ENCODE data around the gene TLR1. TPM values are rescaled to one million over a fixed set of nuclear protein-coding genes. Genes with fewer than 3 reads are reported as not detected.
A peak's percentile ranks its signal among the peaks of the same experiment; 100 is the strongest.

Gene TLR1
- total RNA-seq, 1 donor from 2014 or later = 0.36 TPM

DNA sequence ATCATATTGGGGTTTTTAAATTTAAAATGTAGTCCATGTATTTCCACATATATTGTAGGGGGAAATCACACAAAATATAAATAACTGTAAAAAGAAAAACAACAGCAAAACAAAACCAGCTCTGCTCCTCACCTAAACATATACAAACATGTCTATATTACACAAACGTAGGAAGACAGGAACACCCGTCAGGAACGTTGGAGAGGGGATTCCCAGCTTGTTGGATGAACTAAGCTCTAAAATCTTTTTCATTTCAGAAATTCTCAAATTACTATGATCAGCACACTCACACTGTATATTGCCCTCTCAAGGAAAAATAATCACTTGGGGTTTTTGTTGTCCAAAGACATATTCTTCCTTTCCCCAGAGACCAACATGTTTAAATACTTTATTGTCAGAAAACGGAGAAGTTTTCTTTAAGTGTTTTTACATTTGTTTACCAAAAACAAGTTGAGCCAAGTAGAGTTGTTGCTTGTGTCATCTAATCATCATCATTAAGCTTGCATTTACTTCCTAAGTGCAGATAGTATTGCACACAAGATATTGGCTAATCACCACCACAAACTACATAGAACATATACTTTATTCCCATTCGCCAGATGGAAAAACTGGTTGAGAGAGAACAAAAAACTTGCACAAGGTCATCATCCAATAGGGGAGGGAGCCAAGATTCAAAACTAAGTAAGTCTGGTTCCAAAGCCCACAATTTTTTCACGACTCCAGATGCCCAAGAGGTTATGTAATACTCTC, 19.4 kb downstream of the TLR1 start:
- peaks cover 2% of the 10 kb centered on the region for H3K27me3 Mint-ChIP-seq
- no peak for DNase-seq (ENCODE audit: extremely low spot score, unreplicated experiment)
- no peak overlapping the region for H3K4me3 Mint-ChIP-seq
- H3K27ac Mint-ChIP-seq = no peak overlapping the region
- H3K36me3 Mint-ChIP-seq = no peaks in the 10 kb centered on the region
- TF ChIP-seq, protein P1, sequence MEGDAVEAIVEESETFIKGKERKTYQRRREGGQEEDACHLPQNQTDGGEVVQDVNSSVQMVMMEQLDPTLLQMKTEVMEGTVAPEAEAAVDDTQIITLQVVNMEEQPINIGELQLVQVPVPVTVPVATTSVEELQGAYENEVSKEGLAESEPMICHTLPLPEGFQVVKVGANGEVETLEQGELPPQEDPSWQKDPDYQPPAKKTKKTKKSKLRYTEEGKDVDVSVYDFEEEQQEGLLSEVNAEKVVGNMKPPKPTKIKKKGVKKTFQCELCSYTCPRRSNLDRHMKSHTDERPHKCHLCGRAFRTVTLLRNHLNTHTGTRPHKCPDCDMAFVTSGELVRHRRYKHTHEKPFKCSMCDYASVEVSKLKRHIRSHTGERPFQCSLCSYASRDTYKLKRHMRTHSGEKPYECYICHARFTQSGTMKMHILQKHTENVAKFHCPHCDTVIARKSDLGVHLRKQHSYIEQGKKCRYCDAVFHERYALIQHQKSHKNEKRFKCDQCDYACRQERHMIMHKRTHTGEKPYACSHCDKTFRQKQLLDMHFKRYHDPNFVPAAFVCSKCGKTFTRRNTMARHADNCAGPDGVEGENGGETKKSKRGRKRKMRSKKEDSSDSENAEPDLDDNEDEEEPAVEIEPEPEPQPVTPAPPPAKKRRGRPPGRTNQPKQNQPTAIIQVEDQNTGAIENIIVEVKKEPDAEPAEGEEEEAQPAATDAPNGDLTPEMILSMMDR (conservative IDR thresholded peaks at IDR 0.05) = no peak
- no peaks in the 10 kb centered on the region for H3K9me3 Mint-ChIP-seq
- H3K4me1 Mint-ChIP-seq (ENCODE audit: unreplicated experiment) = peaks cover 4% of the 10 kb centered on the region

DNA sequence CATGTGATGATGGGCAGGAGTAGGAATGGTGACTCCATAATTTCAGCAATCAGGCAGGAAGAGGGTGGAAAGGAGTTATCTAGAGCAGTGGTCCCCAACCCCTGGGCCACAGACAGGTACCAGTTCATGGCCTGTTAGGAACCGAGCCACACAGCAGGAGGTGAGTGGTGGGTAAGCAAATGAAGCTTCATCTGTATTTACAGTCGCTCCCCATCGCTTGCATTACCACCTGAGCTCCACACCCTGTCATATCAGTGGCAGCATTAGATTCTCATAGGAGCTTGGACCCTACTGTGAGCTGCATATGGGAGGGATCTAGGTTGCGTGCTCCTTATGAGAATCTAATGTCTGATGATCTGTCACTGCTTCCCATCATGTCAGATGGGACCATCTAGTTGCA, 20.4 kb downstream of the TLR1 start:
- H3K4me3 Mint-ChIP-seq = no peak overlapping the region
- no peak for DNase-seq (ENCODE audit: extremely low spot score, unreplicated experiment)
- no peak overlapping the region for H3K27ac Mint-ChIP-seq
- TF ChIP-seq, protein P1 (conservative IDR thresholded peaks at IDR 0.05) = no peak
- no peaks in the 10 kb centered on the region for H3K36me3 Mint-ChIP-seq
- peaks cover 2% of the 10 kb centered on the region for H3K27me3 Mint-ChIP-seq
- H3K4me1 Mint-ChIP-seq (ENCODE audit: unreplicated experiment) = peaks cover 4% of the 10 kb centered on the region
- H3K9me3 Mint-ChIP-seq = no peaks in the 10 kb centered on the region

DNA sequence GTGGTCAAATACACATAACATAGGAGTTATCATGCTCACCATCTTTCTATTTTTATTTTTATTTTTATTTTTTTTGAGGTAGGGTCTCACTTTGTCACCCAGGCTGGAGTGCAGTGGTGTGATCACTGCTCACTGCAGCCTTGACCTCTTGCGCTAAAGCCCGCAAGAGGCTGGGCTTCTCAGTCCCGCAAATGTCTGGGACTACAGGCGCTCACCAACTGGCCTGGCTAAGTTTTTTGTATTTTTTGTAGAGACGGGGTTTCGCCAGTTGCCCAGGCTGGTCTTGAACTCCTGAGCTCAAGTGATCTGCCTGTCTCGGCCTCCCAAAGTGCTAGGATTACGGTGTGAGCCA, 21.5 kb downstream of the TLR1 start:
- Mint-ChIP-seq H3K9me3 (no peaks in the 10 kb centered on the region), H3K27ac (no peak overlapping the region), H3K27me3 (peaks cover 2% of the 10 kb centered on the region), H3K4me1 (ENCODE audit: unreplicated experiment) (peaks cover 4% of the 10 kb centered on the region), H3K36me3 (no peaks in the 10 kb centered on the region), H3K4me3 (no peak overlapping the region)
- DNase-seq (ENCODE audit: extremely low spot score, unreplicated experiment) = no peak
- TF ChIP-seq, protein P1 (conservative IDR thresholded peaks at IDR 0.05) = peak; percentile 8

DNA sequence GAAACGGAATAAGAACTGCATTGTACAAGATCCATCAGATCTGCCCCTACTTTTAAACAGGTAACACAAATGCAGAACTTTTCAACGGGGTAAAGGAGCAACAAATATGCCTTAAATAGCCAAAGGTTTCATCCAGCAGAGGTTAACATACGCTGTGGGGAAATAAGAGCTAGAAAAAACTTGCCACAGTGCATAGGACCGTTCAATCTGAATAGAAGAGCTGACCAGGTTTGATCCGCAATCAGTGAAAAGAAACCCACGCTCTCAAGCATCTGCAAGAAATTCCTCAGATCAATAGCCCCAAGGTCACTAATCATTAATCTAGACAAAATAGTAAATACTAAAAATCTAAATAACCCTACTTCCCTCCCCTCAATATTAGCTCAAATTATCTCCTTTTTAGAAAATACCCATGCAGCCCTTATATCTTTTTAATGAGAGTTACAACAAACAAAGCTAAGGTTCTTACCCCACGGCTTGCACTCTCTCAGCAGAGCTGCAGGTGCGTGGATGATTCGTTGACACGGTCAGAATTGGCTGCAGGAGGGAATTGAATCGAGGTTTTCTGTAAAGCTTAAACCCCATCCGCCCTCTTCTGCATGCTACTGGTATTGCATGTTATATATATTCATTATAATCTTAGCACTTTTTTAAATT, 22.0 kb downstream of the TLR1 start, which contains the start of gene TLR10:
Gene TLR10 (minus strand): TSS at position 539 of the 657 bp plus-strand sequence. CDS start 7,400 bp downstream, outside the sequence.
- TF ChIP-seq, protein P1 (conservative IDR thresholded peaks at IDR 0.05) = peak; percentile 85
- Mint-ChIP-seq H3K4me3 (peak within 1 kb of the TSS; percentile 73), H3K27ac (peak within 1 kb of the TSS; percentile 4), H3K27me3 (peaks cover 2% of the 10 kb centered on the region), H3K36me3 (no peaks in the 10 kb centered on the region), H3K9me3 (no peaks in the 10 kb centered on the region), H3K4me1 (ENCODE audit: unreplicated experiment) (no peaks in the 10 kb centered on the region)
- no peak for DNase-seq (ENCODE audit: extremely low spot score, unreplicated experiment)

DNA sequence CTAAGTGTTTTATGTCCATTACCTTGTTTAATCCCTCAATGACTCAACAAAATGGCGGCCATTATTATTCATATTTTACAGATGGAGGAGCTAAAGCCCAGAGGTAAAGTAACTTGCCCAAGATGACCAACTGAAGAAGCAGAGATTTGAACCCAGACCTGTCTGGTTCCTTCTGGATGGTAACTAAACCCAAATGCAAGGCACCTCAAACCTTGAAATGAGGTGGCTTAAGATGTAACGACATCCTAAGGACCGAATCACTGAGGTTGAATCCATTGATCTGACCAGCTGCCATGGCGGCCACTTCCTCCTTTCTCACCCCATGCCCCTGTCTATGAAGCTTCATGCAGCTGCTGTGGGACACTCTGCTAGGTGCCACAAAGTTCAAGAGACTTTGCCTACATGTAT, 22.7 kb downstream of the TLR1 start:
- H3K27ac Mint-ChIP-seq = no peak overlapping the region
- TF ChIP-seq, protein P1 (conservative IDR thresholded peaks at IDR 0.05) = no peak
- peaks cover 2% of the 10 kb centered on the region for H3K27me3 Mint-ChIP-seq
- no peak overlapping the region for H3K4me3 Mint-ChIP-seq
- no peaks in the 10 kb centered on the region for H3K4me1 Mint-ChIP-seq (ENCODE audit: unreplicated experiment)
- no peak for DNase-seq (ENCODE audit: extremely low spot score, unreplicated experiment)
- H3K36me3 Mint-ChIP-seq = no peaks in the 10 kb centered on the region
- peaks cover 4% of the 10 kb centered on the region for H3K9me3 Mint-ChIP-seq
